Osteocyte (in vitro differentiated cells): Measurements from ENCODE around the gene BTBD2. TPM values are rescaled to one million over a fixed set of nuclear protein-coding genes. Genes with fewer than 3 reads are reported as not detected.

Source experiments
- DNase-seq: peaks from one replicate; pipeline ENCODE4 v3.0.0; 2021; ENCODE audit warnings: mixed read lengths; ENCODE audit not compliant: unreplicated experiment; ENCODE audit errors: extremely low spot score
- H3K27ac Mint-ChIP-seq: one replicate; pipeline ENCODE4 v1.8.0; 2021; ENCODE audit warnings: mild to moderate bottlenecking, mixed read lengths; ENCODE audit not compliant: unreplicated experiment
- H3K27me3 Mint-ChIP-seq: one replicate; pipeline ENCODE4 v1.8.0; 2021; ENCODE audit warnings: mixed read lengths; ENCODE audit not compliant: unreplicated experiment
- H3K36me3 Mint-ChIP-seq: one replicate; pipeline ENCODE4 v1.8.0; 2021; ENCODE audit warnings: mixed read lengths; ENCODE audit not compliant: unreplicated experiment
- H3K4me1 Mint-ChIP-seq: one replicate; pipeline ENCODE4 v1.8.0; 2021; ENCODE audit warnings: mixed read lengths; ENCODE audit not compliant: unreplicated experiment
- H3K4me3 Mint-ChIP-seq: one replicate; pipeline ENCODE4 v1.8.0; 2021; ENCODE audit warnings: mild to moderate bottlenecking, moderate library complexity, mixed read lengths; ENCODE audit not compliant: unreplicated experiment
- H3K9me3 Mint-ChIP-seq: one replicate; pipeline ENCODE4 v1.8.0; 2021; ENCODE audit warnings: mixed read lengths; ENCODE audit not compliant: unreplicated experiment
- CTCF ChIP-seq: fragments of 200-600 bp; sonication (generic); IDR thresholded peaks from 2 replicates; pipeline ENCODE4 v1.5.0; 2021; ENCODE audit warnings: antibody characterized with exemption, mild to moderate bottlenecking, moderate library complexity
- total RNA-seq: library from RNA; stranded (reverse); gene quantifications from 2 replicates; pipeline ENCODE4 v1.2.1, GENCODE V29; 2021

Gene BTBD2
- total RNA-seq, 1 donor from 2014 or later = 86.0 TPM

GRCh38 chr19:1935484-1936208 lies 79.9 kb downstream of the BTBD2 start:
- no peaks in the 10 kb centered on the region for H3K36me3 Mint-ChIP-seq
- no peak for DNase-seq
- H3K4me3 Mint-ChIP-seq = no peak overlapping the region
- H3K4me1 Mint-ChIP-seq = peaks cover 6% of the 10 kb centered on the region
- TF ChIP-seq CTCF = no peak
- no peaks in the 10 kb centered on the region for H3K27me3 Mint-ChIP-seq
- H3K27ac Mint-ChIP-seq = no peak overlapping the region
- H3K9me3 Mint-ChIP-seq = peaks cover 4% of the 10 kb centered on the region

Other genes starting within 250 kb of the BTBD2 start
- gene ATP8B3, start 203.4 kb downstream of the BTBD2 start, total RNA-seq = 4.6 and 5.2 TPM in 2 replicates
- gene REXO1, start 167.2 kb downstream of the BTBD2 start, total RNA-seq = 29.8 and 39.3 TPM in 2 replicates
- gene KLF16, start 152.1 kb downstream of the BTBD2 start, total RNA-seq = 25.1 and 26.3 TPM in 2 replicates
- gene ABHD17A, start 130.2 kb downstream of the BTBD2 start, total RNA-seq = 63.4 and 64.0 TPM in 2 replicates
- 6.8 and 7.4 TPM in 2 replicates for gene ADAT3, start 110.3 kb downstream of the BTBD2 start, total RNA-seq
- 75.8 and 79.4 TPM in 2 replicates for gene SCAMP4, start 110.3 kb downstream of the BTBD2 start, total RNA-seq
- gene CSNK1G2, start 74.5 kb downstream of the BTBD2 start, total RNA-seq = 71.6 and 72.2 TPM in 2 replicates
- 81.3 and 83.3 TPM in 2 replicates for gene MKNK2, start 35.5 kb upstream of the BTBD2 start, total RNA-seq
- 50.6 and 54.2 TPM in 2 replicates for gene MOB3A, start 80.6 kb upstream of the BTBD2 start, total RNA-seq
- gene IZUMO4, start 81.2 kb upstream of the BTBD2 start, total RNA-seq = 3.8 and 4.8 TPM in 2 replicates
- gene AP3D1, start 135.9 kb upstream of the BTBD2 start, total RNA-seq = 139 and 152 TPM in 2 replicates
- gene DOT1L, start 148.2 kb upstream of the BTBD2 start, total RNA-seq = 34.1 and 38.1 TPM in 2 replicates
- 40.7 and 45.7 TPM in 2 replicates for gene PLEKHJ1, start 220.6 kb upstream of the BTBD2 start, total RNA-seq
- gene SF3A2, start 221.1 kb upstream of the BTBD2 start, total RNA-seq = 101 and 102 TPM in 2 replicates
- 14.3 and 16.4 TPM in 2 replicates for gene AMH, start 233.6 kb upstream of the BTBD2 start, total RNA-seq
- gene JSRP1, start 240.7 kb upstream of the BTBD2 start, total RNA-seq = not detected in 2 replicates